ENCODE measurements around the gene CCDC148. TPM values are rescaled to one million over a fixed set of nuclear protein-coding genes. Genes with fewer than 3 reads are reported as not detected.

CCDC148 gene
- total RNA-seq, 2 experiments from 2014 or later, result not detected

DNA sequence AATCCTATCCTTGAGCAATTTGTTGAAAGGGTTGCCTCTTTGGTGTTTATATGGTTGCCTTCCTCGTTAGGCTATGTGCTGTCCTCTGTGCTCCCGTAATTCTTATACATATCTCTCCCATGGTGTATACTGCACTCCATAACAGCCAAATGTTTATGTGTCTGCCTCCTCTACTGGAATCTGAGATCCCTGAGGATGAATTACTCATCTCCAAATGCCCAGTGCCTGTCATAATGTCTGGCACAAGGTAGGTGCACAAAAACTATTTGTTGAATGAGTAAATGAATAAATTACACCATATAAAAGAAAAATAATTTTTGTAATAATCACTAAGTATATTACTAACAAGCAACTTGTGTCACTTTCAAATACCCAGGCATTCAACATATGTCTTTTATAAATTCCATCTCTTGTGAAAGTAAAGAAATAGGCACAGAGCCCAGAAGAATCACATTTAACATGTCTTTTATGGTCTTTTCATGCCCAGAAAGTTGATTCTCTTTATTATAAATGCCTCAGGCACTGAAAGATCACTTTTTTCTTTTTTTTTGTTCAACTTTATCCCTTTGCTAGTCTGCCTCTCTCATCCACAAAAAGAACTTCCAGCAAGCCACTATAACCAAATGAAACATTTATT, 164.9 kb downstream of the CCDC148 start:
- H3K27ac Mint-ChIP-seq, result no peak overlapping the region

DNA sequence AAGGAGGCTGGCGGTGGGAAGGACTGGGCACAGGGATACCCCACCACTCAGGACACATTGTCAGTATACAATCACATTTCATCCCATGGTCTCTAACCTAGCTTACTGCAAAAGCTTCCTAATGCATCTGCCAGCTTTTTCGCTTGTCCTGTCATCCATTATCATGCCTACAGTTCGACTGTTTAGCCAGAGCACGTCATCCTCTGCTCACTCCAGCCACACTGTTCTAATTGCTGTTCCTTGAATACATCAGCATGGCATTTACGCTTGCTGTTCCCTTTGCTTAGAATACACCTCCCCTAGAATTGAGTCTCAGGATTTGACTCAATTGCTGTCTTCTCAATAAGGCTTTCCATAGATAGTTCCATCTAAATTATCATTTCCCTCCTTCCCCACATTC, 166.3 kb downstream of the CCDC148 start:
- intact Hi-C loops (cut with micrococcal nuclease), result no loop called here
- H3K36me3 Mint-ChIP-seq (ENCODE audit: low read depth), result no peaks in the 10 kb centered on the region
- ChIA-PET POLR2A (no interaction called here), CTCF (no interaction called here)
- peaks cover 2% of the 10 kb centered on the region for H3K27me3 Mint-ChIP-seq
- DNase-seq (no peak), ATAC-seq (no peak)
- no peak overlapping the region for H3K27ac Mint-ChIP-seq
- no peaks in the 10 kb centered on the region for H3K4me1 Mint-ChIP-seq (ENCODE audit: low read depth)
- H3K9me3 Mint-ChIP-seq, result no peaks in the 10 kb centered on the region
- TF ChIP-seq, protein P1, sequence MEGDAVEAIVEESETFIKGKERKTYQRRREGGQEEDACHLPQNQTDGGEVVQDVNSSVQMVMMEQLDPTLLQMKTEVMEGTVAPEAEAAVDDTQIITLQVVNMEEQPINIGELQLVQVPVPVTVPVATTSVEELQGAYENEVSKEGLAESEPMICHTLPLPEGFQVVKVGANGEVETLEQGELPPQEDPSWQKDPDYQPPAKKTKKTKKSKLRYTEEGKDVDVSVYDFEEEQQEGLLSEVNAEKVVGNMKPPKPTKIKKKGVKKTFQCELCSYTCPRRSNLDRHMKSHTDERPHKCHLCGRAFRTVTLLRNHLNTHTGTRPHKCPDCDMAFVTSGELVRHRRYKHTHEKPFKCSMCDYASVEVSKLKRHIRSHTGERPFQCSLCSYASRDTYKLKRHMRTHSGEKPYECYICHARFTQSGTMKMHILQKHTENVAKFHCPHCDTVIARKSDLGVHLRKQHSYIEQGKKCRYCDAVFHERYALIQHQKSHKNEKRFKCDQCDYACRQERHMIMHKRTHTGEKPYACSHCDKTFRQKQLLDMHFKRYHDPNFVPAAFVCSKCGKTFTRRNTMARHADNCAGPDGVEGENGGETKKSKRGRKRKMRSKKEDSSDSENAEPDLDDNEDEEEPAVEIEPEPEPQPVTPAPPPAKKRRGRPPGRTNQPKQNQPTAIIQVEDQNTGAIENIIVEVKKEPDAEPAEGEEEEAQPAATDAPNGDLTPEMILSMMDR (IDR thresholded peaks at IDR 0.05), result no peak
- H3K4me3 Mint-ChIP-seq, result no peak overlapping the region

More for the DNA sequence above, 164.9 kb downstream of the CCDC148 start:
- intact Hi-C loops (cut with micrococcal nuclease), result no loop called here
- Mint-ChIP-seq H3K9me3 (no peaks in the 10 kb centered on the region), H3K36me3 (ENCODE audit: low read depth) (no peaks in the 10 kb centered on the region), H3K4me1 (ENCODE audit: low read depth) (no peaks in the 10 kb centered on the region), H3K4me3 (no peak overlapping the region), H3K27me3 (peaks cover 2% of the 10 kb centered on the region)
- CTCF ChIA-PET, result no interaction called here
- TF ChIP-seq, protein P1 (IDR thresholded peaks at IDR 0.05), result no peak
- POLR2A ChIA-PET, result no interaction called here
- DNase-seq (no peak), ATAC-seq (no peak)

DNA sequence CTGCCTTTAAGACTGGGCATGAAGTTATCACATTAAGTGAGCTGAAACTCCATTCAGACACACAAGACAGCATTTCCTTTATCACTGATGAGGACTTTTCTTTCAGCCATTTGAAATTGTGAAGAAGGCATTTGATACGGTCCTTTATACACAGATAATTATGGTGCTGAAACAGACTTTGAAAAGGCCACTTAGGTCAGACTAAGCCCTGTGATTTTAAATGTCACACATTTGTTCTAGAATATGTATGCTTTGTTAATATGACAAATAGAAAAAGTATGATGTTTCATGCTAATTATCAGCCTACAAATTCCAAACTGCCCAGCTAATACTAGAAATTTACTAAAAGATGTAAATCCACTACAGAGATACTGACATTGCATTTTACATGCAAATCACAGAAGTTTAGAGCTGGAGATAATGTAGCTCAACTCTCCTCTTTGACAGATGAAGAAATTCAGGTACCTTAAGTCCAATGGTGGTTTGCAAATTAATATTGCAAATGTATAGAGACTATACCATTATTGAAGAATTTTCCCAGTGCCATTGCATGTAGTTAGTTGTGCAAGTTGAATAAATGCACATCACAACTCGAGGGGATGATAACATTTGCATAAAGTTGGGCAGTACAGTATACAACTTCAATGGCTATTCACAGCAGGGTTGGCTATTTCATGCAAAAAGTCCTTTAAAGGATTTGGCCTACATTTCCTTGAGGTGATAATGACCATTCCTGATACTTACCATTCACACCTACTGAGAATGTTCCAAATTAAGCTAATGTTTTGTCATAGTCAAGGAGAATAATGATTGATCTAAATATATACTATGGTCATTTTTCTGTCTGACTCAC, 179.7 kb downstream of the CCDC148 start:
- CTCF ChIA-PET, result no interaction called here
- Mint-ChIP-seq H3K36me3 (ENCODE audit: low read depth) (no peaks in the 10 kb centered on the region), H3K27me3 (peaks cover 2% of the 10 kb centered on the region), H3K4me1 (ENCODE audit: low read depth) (no peaks in the 10 kb centered on the region), H3K9me3 (no peaks in the 10 kb centered on the region), H3K27ac (no peak overlapping the region), H3K4me3 (no peak overlapping the region)
- TF ChIP-seq, protein P1 (IDR thresholded peaks at IDR 0.05), result no peak
- DNase-seq, result no peak
- intact Hi-C loops (cut with micrococcal nuclease), result no loop called here
- POLR2A ChIA-PET, result no interaction called here
- no peak for ATAC-seq

DNA sequence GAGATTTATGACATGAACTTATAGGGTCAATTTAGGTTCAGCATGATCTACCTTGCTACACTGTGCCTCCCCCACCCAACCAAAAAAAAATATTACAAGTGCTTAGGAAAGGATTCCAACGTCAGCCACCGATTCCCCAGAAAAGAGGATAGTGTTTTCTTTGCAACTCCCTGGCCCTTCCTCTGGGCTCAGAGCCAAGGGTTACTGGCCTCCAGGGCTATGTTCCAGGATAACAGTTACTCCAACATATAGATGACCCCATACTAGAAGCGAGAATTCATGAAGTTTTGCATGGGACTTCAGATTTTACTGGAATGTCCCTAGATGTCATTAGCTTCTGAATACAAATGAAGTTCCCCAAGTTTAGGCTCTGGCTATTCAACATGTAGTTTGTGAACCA, 182.8 kb downstream of the CCDC148 start:
- Mint-ChIP-seq H3K4me1 (ENCODE audit: low read depth) (no peaks in the 10 kb centered on the region), H3K27me3 (peaks cover 3% of the 10 kb centered on the region), H3K36me3 (ENCODE audit: low read depth) (no peaks in the 10 kb centered on the region), H3K4me3 (no peak overlapping the region), H3K27ac (no peak overlapping the region), H3K9me3 (no peaks in the 10 kb centered on the region)
- POLR2A ChIA-PET, result no interaction called here
- intact Hi-C loops (cut with micrococcal nuclease), result no loop called here
- no peak for ATAC-seq
- DNase-seq, result no peak
- CTCF ChIA-PET, result no interaction called here
- TF ChIP-seq, protein P1 (IDR thresholded peaks at IDR 0.05), result no peak

DNA sequence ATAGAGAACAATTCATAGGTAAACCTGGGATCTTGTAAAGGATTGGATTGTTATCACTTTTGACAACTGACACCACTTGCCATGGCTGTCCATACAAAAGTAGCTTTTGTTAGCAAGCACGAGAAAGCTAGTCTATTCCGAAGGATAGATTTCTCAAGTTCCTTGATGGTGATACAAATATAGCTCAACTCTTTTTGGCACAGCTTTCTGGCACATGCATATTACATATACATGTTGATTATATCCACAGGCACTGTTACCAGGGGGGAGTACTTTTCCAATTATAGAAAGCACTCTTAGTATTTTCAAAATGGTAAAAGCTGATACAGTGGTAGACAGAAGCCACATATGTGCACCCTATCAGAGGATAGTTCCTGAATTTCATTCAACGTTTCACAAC, 186.0 kb downstream of the CCDC148 start:
- CTCF ChIA-PET, result no interaction called here
- no peak overlapping the region for H3K4me3 Mint-ChIP-seq
- DNase-seq (no peak), ATAC-seq (no peak)
- POLR2A ChIA-PET, result no interaction called here
- TF ChIP-seq, protein P1 (IDR thresholded peaks at IDR 0.05), result no peak
- H3K36me3 Mint-ChIP-seq (ENCODE audit: low read depth), result no peaks in the 10 kb centered on the region
- no peaks in the 10 kb centered on the region for H3K9me3 Mint-ChIP-seq
- intact Hi-C loops (cut with micrococcal nuclease), result no loop called here
- H3K27me3 Mint-ChIP-seq, result peaks cover 5% of the 10 kb centered on the region
- H3K4me1 Mint-ChIP-seq (ENCODE audit: low read depth), result no peaks in the 10 kb centered on the region
- no peak overlapping the region for H3K27ac Mint-ChIP-seq

Measured in activated CD8-positive, alpha-beta T cell treated with anti-CD3 and anti-CD28 coated beads for 36 hours (primary cell).